Activated T-cell treated with anti-CD3 and anti-CD28 coated beads, Interleukin-2, amount 50 U/mL, for 24 hours (primary cell): ENCODE data around the gene RASAL2.
"Not testable (repeated sequence)": the region's sequence is repeated elsewhere in the genome, so short reads cannot be mapped to it uniquely, and the experiment has no call there.

ENCODE experiments used
- DNase-seq: peaks from one replicate; pipeline ENCODE4 v3.0.0-alpha.2; 2020
- H3K27ac Mint-ChIP-seq: 2 replicates; pipeline ENCODE4 v1.8.0; 2020; ENCODE audit warnings: mild to moderate bottlenecking, mixed read lengths
- H3K27me3 Mint-ChIP-seq: 2 replicates; pipeline ENCODE4 v1.8.0; 2020; ENCODE audit warnings: mixed read lengths
- H3K36me3 Mint-ChIP-seq: 2 replicates; pipeline ENCODE4 v1.8.0; 2020; ENCODE audit warnings: low read depth, mixed read lengths
- H3K4me1 Mint-ChIP-seq: 2 replicates; pipeline ENCODE4 v1.8.0; 2020; ENCODE audit warnings: low read depth, mixed read lengths
- H3K4me3 Mint-ChIP-seq: 2 replicates; pipeline ENCODE4 v1.8.0; 2020; ENCODE audit warnings: mild to moderate bottlenecking, moderate library complexity, mixed read lengths
- H3K9me3 Mint-ChIP-seq: 2 replicates; pipeline ENCODE4 v1.8.0; 2020; ENCODE audit warnings: mixed read lengths

Gene RASAL2

GRCh38 chr1:178345807-178346206, 251.9 kb downstream of the RASAL2 start:
- H3K27ac Mint-ChIP-seq, result no peak overlapping the region
- H3K4me1 Mint-ChIP-seq, result no peaks in the 10 kb centered on the region
- H3K36me3 Mint-ChIP-seq, result no peaks in the 10 kb centered on the region
- no peak for DNase-seq
- H3K4me3 Mint-ChIP-seq, result no peak overlapping the region
- no peaks in the 10 kb centered on the region for H3K9me3 Mint-ChIP-seq
- H3K27me3 Mint-ChIP-seq, result no peaks in the 10 kb centered on the region

GRCh38 chr1:178349801-178350200, 255.9 kb downstream of the RASAL2 start:
- H3K27me3 Mint-ChIP-seq, result no peaks in the 10 kb centered on the region
- no peak for DNase-seq
- H3K4me3 Mint-ChIP-seq, result no peak overlapping the region
- peaks cover 6% of the 10 kb centered on the region for H3K9me3 Mint-ChIP-seq
- H3K4me1 Mint-ChIP-seq, result no peaks in the 10 kb centered on the region
- no peaks in the 10 kb centered on the region for H3K36me3 Mint-ChIP-seq
- no peak overlapping the region for H3K27ac Mint-ChIP-seq

GRCh38 chr1:178351911-178352310, 258.0 kb downstream of the RASAL2 start:
- H3K4me3 Mint-ChIP-seq, H3K36me3 Mint-ChIP-seq, DNase-seq, H3K27ac Mint-ChIP-seq, H3K4me1 Mint-ChIP-seq, H3K27me3 Mint-ChIP-seq, H3K9me3 Mint-ChIP-seq: not testable (repeated sequence)

GRCh38 chr1:178352790-178353416, 259.0 kb downstream of the RASAL2 start:
- DNase-seq, result no peak
- Mint-ChIP-seq H3K27me3 (no peaks in the 10 kb centered on the region), H3K27ac (no peak overlapping the region), H3K36me3 (no peaks in the 10 kb centered on the region), H3K4me1 (no peaks in the 10 kb centered on the region), H3K4me3 (no peak overlapping the region), H3K9me3 (peaks cover 6% of the 10 kb centered on the region)

GRCh38 chr1:178353524-178353923, 259.6 kb downstream of the RASAL2 start:
- Mint-ChIP-seq H3K27ac (no peak overlapping the region), H3K36me3 (no peaks in the 10 kb centered on the region), H3K27me3 (no peaks in the 10 kb centered on the region), H3K4me3 (no peak overlapping the region), H3K9me3 (peaks cover 6% of the 10 kb centered on the region), H3K4me1 (no peaks in the 10 kb centered on the region)
- DNase-seq, result no peak

GRCh38 chr1:178354816-178355215, 260.9 kb downstream of the RASAL2 start:
- H3K36me3 Mint-ChIP-seq, result no peaks in the 10 kb centered on the region
- no peaks in the 10 kb centered on the region for H3K4me1 Mint-ChIP-seq
- DNase-seq, result no peak
- no peaks in the 10 kb centered on the region for H3K27me3 Mint-ChIP-seq
- no peak overlapping the region for H3K4me3 Mint-ChIP-seq
- peaks cover 6% of the 10 kb centered on the region for H3K9me3 Mint-ChIP-seq
- no peak overlapping the region for H3K27ac Mint-ChIP-seq

- Mint-ChIP-seq H3K36me3 (no peaks in the 10 kb centered on the region), H3K4me3 (no peak overlapping the region), H3K4me1 (no peaks in the 10 kb centered on the region), H3K27me3 (no peaks in the 10 kb centered on the region), H3K9me3 (peaks cover 6% of the 10 kb centered on the region), H3K27ac (no peak overlapping the region)
- DNase-seq, result no peak
Observed at GRCh38 chr1:178356299-178356698, 262.4 kb downstream of the RASAL2 start.

- H3K27ac Mint-ChIP-seq, result no peak overlapping the region
Observed at GRCh38 chr1:178358456-178358855, 264.6 kb downstream of the RASAL2 start.

GRCh38 chr1:178360421-178360820, 266.5 kb downstream of the RASAL2 start:
- H3K36me3 Mint-ChIP-seq, result no peaks in the 10 kb centered on the region
- no peaks in the 10 kb centered on the region for H3K27me3 Mint-ChIP-seq
- no peak overlapping the region for H3K27ac Mint-ChIP-seq
- H3K9me3 Mint-ChIP-seq, result no peaks in the 10 kb centered on the region
- H3K4me3 Mint-ChIP-seq, result no peak overlapping the region
- no peaks in the 10 kb centered on the region for H3K4me1 Mint-ChIP-seq
- no peak for DNase-seq

More at GRCh38 chr1:178358456-178358855, 264.6 kb downstream of the RASAL2 start:
- H3K4me3 Mint-ChIP-seq, result no peak overlapping the region
- DNase-seq, result no peak
- H3K4me1 Mint-ChIP-seq, result no peaks in the 10 kb centered on the region
- H3K27me3 Mint-ChIP-seq, result no peaks in the 10 kb centered on the region
- peaks cover under 1% of the 10 kb centered on the region for H3K9me3 Mint-ChIP-seq
- no peaks in the 10 kb centered on the region for H3K36me3 Mint-ChIP-seq

- Mint-ChIP-seq H3K9me3 (no peaks in the 10 kb centered on the region), H3K4me1 (no peaks in the 10 kb centered on the region)
Observed at GRCh38 chr1:178361847-178362246, 267.9 kb downstream of the RASAL2 start.

GRCh38 chr1:178362747-178363146, 268.8 kb downstream of the RASAL2 start:
- no peak for DNase-seq
- Mint-ChIP-seq H3K27me3 (no peaks in the 10 kb centered on the region), H3K36me3 (no peaks in the 10 kb centered on the region), H3K9me3 (no peaks in the 10 kb centered on the region), H3K4me3 (no peak overlapping the region), H3K27ac (no peak overlapping the region), H3K4me1 (no peaks in the 10 kb centered on the region)

More at GRCh38 chr1:178361847-178362246, 267.9 kb downstream of the RASAL2 start:
- Mint-ChIP-seq H3K36me3 (no peaks in the 10 kb centered on the region), H3K27ac (no peak overlapping the region), H3K27me3 (no peaks in the 10 kb centered on the region), H3K4me3 (no peak overlapping the region)
- no peak for DNase-seq

GRCh38 chr1:178364782-178365181, 270.9 kb downstream of the RASAL2 start:
- Mint-ChIP-seq H3K36me3 (no peaks in the 10 kb centered on the region), H3K27me3 (peaks cover 4% of the 10 kb centered on the region), H3K4me3 (no peak overlapping the region), H3K27ac (no peak overlapping the region), H3K4me1 (no peaks in the 10 kb centered on the region), H3K9me3 (no peaks in the 10 kb centered on the region)
- DNase-seq, result no peak

- DNase-seq, result no peak
- H3K4me1 Mint-ChIP-seq, result no peaks in the 10 kb centered on the region
- no peak overlapping the region for H3K27ac Mint-ChIP-seq
- no peaks in the 10 kb centered on the region for H3K36me3 Mint-ChIP-seq
- no peak overlapping the region for H3K4me3 Mint-ChIP-seq
- H3K9me3 Mint-ChIP-seq, result no peaks in the 10 kb centered on the region
- H3K27me3 Mint-ChIP-seq, result peaks cover 8% of the 10 kb centered on the region
Observed at GRCh38 chr1:178367151-178367550, 273.2 kb downstream of the RASAL2 start.

GRCh38 chr1:178368208-178368607, 274.3 kb downstream of the RASAL2 start:
- no peaks in the 10 kb centered on the region for H3K36me3 Mint-ChIP-seq
- H3K9me3 Mint-ChIP-seq, result no peaks in the 10 kb centered on the region
- no peaks in the 10 kb centered on the region for H3K4me1 Mint-ChIP-seq
- H3K27me3 Mint-ChIP-seq, result peaks cover 9% of the 10 kb centered on the region
- no peak for DNase-seq
- H3K27ac Mint-ChIP-seq, result no peak overlapping the region
- no peak overlapping the region for H3K4me3 Mint-ChIP-seq

GRCh38 chr1:178371235-178371634, 277.3 kb downstream of the RASAL2 start:
- H3K4me1 Mint-ChIP-seq, result no peaks in the 10 kb centered on the region
- DNase-seq, result no peak

GRCh38 chr1:178371933-178372388, 278.1 kb downstream of the RASAL2 start:
- Mint-ChIP-seq H3K4me1 (no peaks in the 10 kb centered on the region), H3K27ac (no peak overlapping the region), H3K36me3 (no peaks in the 10 kb centered on the region), H3K4me3 (no peak overlapping the region), H3K9me3 (no peaks in the 10 kb centered on the region), H3K27me3 (peaks cover 18% of the 10 kb centered on the region)
- no peak for DNase-seq

More at GRCh38 chr1:178371235-178371634, 277.3 kb downstream of the RASAL2 start:
- Mint-ChIP-seq H3K27me3 (peaks cover 18% of the 10 kb centered on the region), H3K9me3 (no peaks in the 10 kb centered on the region), H3K4me3 (no peak overlapping the region), H3K27ac (no peak overlapping the region), H3K36me3 (no peaks in the 10 kb centered on the region)
